NOMO-1 treated with DMSO at 0.1 percent for 48 hours (cell line): ENCODE measurements around the gene CYCS.

Source experiments
- DNase-seq: peaks from one replicate; lab custom pipeline; 2025; ENCODE audit not compliant: unreplicated experiment; lab: John Stamatoyannopoulos, UW

The CYCS gene

GRCh38 chr7:25125137-25125946, at the start of gene CYCS:
CYCS (minus strand) TSS chr7:25125260; CDS start chr7:25124119, 1,141 bp downstream.
- DNase-seq, result peak; percentile 99

DNA sequence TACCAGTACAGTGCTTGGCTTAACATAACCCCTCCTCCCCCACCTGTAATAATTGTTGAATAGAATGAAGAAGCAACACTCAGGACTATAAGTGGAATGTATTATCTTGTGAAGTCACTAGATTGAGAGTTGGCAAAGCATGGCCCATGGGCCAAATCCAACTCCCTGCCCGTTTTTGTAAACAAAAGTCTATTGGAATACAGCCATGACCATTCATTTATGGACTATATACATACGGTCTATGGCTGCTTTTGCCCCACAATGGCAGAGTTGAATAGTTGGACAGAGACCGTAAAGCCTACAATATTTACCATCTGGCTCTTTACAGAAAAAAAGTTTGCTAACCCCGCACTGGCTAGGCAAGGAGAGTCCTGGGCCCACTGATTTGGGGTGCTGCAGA, 48.1 kb upstream of the CYCS start:
- no peak for DNase-seq

- no peak for DNase-seq
These were observed 46.5 kb upstream of the CYCS start for GRCh38 chr7:25171516-25171915.

DNA sequence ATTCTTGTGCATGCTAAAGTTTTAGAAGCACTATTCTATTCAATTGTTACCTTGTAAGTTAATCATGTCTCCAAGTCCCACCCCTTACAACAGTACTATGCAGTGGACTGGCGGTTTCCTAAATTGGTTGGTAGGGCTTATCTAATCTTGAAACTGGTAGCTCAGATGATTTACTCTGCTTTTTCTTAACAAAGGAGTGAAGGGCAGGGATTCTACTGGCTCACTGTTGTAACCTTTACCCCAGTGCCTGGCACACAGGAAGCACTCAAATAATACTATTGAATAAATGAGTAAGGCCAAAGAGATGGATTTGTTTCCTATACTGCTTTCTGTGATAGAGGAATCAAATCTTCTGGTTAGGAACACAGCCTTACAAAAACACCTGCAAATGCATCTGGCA, 46.0 kb upstream of the CYCS start:
- no peak for DNase-seq

- no peak for DNase-seq
These were observed 44.6 kb upstream of the CYCS start for GRCh38 chr7:25169683-25170082.

DNA sequence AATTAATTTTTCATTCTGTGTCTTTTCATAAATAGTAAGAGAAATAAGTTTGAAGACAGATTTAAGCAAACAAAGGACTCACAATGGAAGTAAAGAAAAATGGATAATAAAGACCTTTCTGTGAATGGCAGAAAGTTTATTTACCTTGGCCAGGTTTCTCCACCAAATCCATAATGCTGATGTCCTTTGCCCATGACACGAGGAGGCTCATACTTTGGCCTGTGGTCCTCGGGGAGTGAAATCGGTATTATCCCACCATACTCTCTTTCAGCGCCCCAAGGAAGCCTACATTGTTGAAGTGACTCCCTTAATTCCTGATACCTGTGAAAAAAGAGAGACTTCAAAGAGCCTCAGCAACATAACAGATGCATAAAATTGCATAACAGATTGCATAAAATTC, 43.1 kb upstream of the CYCS start:
- DNase-seq, result no peak

- no peak for DNase-seq
These were observed 42.3 kb upstream of the CYCS start for GRCh38 chr7:25167262-25167843.

DNA sequence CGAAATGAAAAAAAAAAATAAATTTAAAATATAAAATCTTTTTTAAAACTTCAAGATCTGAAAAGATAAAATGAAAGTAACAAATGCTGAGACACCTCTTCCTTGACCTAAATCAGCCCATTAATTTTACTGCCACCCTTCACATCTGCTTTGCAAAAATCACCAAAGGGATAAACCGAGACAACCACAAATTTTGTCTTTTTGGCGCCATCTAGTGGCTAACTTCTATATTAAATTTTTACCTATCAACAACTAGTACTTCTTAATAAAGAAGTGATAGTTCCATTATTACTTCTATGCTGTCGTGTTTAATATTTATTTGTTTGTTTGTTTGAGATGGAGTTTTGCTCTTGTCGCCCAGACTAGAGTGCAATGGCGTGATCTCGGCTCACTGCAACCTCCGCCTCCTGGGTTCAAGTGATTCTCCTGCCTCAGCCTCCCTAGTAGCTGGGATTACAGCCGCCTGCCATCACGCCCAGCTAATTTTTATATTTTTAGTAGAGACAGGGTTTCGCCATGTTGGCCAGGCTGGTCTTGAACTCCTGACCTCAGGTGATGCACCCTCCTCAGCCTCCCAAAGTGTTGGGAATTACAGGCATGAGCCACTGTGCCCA, 35.0 kb upstream of the CYCS start:
- DNase-seq, result peak; percentile 18

GRCh38 chr7:25158966-25159365, 33.9 kb upstream of the CYCS start:
- DNase-seq, result no peak

DNA sequence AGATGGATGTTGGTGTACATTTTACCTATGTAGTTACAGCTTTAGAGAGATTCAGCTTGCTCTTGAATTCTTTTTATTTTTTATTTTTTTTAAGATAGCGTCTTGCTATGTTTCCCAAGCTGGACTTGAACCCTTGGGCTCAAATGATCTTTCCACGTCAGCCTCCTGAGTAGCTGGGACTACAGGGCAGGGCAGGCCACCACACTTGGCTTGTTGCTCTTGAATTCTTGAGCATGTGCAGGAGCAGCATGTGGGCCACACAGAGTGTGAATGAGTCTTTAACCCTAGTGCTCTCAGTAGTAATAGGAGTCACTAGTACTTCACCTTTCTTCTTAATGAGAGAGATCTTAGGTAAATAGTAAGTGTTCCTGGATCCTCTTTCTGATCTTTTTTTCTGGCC, 26.7 kb upstream of the CYCS start:
- DNase-seq, result no peak

DNA sequence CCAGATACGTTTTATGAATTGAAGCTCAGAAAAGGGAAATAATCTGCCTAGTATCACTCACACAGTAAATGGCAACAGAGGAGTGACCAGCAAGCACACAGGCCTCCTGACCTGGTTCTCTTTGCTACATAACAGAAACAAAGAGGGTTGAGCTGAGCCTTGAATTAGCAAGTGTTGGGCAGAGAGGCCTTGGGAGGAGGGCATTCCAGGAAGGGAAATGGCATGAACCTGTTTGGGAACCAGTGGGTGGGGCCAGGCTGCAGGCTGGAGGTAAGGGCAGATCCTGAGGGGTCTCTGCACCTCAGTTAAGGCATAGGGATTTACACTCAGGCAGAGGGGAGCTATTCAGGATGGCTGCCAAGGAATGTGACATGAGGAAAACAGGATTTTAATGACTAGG, 24.8 kb upstream of the CYCS start:
- DNase-seq, result no peak

- DNase-seq, result no peak
These were observed 23.9 kb upstream of the CYCS start for GRCh38 chr7:25148772-25149575.

DNA sequence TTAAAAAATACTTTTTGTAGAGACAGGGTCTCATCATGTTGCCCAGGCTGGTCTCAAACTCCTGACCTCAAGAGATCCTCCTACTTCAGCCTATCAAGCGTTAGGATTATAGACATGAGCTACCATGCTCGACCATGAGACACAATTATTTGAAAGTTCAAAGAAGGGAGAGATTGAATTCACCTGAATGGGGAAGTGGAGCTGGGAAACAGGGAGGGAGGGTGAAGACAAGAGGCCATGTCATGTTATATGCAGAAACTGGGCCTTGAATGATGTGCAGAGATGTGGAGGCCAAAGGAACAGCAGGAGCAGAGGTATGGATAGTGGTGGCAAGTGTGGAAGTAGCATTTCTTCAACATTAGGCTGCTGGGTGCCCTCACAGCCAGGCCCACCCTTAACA, 18.7 kb upstream of the CYCS start:
- no peak for DNase-seq

GRCh38 chr7:25139536-25139935, 14.5 kb upstream of the CYCS start:
- DNase-seq, result no peak

GRCh38 chr7:25134358-25135010, 9.4 kb upstream of the CYCS start:
- no peak for DNase-seq

GRCh38 chr7:25132430-25132829, 7.4 kb upstream of the CYCS start:
- DNase-seq, result no peak

DNA sequence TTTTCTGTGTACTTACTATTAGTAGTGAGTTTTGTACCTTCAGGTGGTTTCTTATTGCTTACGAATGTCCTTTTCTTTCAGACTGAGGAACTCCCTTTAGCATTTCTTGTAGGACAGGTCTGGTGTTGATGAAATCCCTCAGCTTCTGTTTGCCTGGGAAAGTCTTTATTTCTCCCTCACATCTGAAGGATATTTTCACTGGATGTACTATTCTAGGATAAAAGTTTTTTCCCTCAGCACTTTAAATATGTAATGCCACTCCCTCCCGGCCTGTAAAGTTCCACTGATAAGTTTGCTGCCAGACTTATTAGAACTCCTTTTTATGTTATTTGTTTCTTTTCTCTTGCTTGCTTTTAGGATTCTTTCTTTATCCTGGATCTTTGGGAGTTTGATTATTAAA, 1.7 kb upstream of the CYCS start:
- DNase-seq, result no peak

- no peak for DNase-seq
These were observed 459 bp downstream of the CYCS start for GRCh38 chr7:25124465-25125136.

DNA sequence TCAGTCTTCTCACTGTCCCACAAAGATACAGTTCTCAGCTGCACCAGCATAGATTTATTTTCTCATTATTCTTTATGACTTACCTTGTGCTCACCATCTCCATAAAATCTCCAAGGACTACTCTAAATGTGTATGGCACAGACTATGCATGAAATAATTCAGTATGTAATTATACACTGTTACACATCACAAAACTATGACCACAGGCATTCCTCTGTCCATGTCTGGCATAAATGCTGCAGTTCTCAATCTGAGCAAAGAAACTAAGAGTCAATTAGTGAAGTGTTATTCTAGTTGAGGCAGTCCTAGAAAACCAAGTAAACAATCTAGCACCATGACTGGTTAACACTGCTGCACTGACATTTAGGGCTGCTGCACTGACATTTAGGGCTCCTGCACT, 2.7 kb downstream of the CYCS start:
- no peak for DNase-seq

DNA sequence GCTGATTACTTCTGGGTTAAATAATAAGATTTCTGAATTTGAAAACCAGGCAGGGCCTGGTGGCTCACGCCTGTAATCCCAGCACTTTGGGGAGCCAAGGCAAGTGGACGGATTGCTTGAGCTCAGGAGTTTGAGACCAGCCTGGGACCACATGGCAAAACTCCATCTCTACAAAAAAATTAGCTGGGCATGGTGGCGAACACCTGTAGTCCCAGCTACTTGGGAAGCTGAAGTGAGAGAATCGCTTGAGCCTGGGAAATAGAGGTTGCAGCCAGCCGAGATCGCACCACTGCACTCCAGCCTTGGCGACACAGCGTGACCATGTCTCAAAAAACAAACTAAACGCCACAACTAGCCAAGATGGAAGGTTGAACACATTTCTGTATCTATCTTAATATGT, 3.5 kb downstream of the CYCS start:
- DNase-seq, result no peak

GRCh38 chr7:25119102-25119501, 6.0 kb downstream of the CYCS start:
- DNase-seq, result no peak
